ENCODE results near the gene NOL6. TPM values are rescaled to one million over a fixed set of nuclear protein-coding genes. Genes with fewer than 3 reads are reported as not detected.
"Not testable (repeated sequence)": the region's sequence is repeated elsewhere in the genome, so short reads cannot be mapped to it uniquely, and the experiment has no call there.

Gene NOL6
- polyA plus RNA-seq, 2 of the 4 experiments (the other 2 are of a cell fraction), result 49.5 to 52.0 TPM

DNA sequence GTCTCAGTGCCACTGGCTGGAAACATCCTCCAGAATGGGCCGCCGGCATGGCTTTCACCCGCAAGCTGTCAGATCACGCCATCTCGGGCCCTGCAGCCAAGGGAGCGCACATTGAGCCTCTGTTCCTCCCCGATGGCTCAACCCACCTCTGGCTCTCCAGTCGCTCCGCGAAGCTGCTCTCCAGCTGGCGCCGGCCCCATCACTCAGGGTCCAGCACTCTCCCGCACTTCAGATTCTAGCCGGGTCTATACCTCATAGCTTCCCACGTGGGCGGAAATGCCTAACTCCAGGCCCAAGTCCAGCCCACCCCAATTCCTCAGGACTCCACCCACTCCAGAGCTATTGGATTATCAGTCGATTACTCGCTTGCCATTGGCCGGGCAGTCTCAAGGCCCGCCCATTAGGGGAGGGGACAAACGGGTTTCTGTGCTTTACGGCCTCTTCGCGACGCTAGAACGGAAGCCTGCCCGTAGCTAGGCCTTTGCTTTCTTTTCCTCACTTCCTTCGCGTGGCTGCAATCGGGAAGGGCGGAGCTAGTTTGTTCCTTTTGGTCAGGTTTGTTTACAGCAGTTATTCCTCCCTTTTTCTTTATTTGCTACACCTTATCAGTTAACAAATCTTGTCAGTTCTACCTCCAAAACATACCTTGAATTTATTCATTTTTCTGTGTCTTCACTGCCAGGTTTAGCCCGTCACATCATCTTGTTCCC, at the start of gene NOL6 (continued):
- TF ChIP-seq ZC3H11A (IDR thresholded peaks at IDR 0.05) (no peak), RAD21 (conservative IDR thresholded peaks at IDR 0.05 in 1 of 2, IDR thresholded peaks at IDR 0.05 in 1 of 2) (no peak), RCOR1 (IDR thresholded peaks at IDR 0.05; ENCODE audit: low read depth, low read length) (no peak), ZFP36 (IDR thresholded peaks at IDR 0.05; ENCODE audit: borderline replicate concordance, partially characterized antibody) (no peak), RNF2 (IDR thresholded peaks at IDR 0.05; ENCODE audit: borderline replicate concordance, low read depth) (no peak), POLR2A (IDR thresholded peaks at IDR 0.05; ENCODE audit: low read length) (peak; percentile 70), KDM5A (IDR thresholded peaks at IDR 0.05) (no peak), ESRRA (IDR thresholded peaks at IDR 0.05; ENCODE audit: borderline replicate concordance, low read length) (no peak), CEBPB (IDR thresholded peaks at IDR 0.05) (0 out of 4 replicates have a peak, but pooled peaks of 1 of the 2 experiments have one; percentile 15), HOXB5 (CRISPR knock-in tag; IDR thresholded peaks at IDR 0.05) (no peak), ZNF302 (CRISPR knock-in tag; IDR thresholded peaks at IDR 0.05) (no peak), HEYL (CRISPR knock-in tag; IDR thresholded peaks at IDR 0.05) (no peak), MAZ (IDR thresholded peaks at IDR 0.05; ENCODE audit: borderline replicate concordance, low read depth, low read length) (no peak), MYC (IDR thresholded peaks at IDR 0.05; ENCODE audit: borderline replicate concordance, low read length) (peak; percentile 83; the same call in 1 of the 2 replicates), HDAC2 (IDR thresholded peaks at IDR 0.05) (no peak), POLR2AphosphoS2 (conservative IDR thresholded peaks at IDR 0.05; ENCODE audit: low read length) (no peak), CBX8 (IDR thresholded peaks at IDR 0.05) (no peak)
- TF ChIP-seq, protein P1, sequence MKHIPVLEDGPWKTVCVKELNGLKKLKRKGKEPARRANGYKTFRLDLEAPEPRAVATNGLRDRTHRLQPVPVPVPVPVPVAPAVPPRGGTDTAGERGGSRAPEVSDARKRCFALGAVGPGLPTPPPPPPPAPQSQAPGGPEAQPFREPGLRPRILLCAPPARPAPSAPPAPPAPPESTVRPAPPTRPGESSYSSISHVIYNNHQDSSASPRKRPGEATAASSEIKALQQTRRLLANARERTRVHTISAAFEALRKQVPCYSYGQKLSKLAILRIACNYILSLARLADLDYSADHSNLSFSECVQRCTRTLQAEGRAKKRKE (CRISPR knock-in tag; IDR thresholded peaks at IDR 0.05; ENCODE audit: low read depth), result no peak
- TF ChIP-seq, protein P2, sequence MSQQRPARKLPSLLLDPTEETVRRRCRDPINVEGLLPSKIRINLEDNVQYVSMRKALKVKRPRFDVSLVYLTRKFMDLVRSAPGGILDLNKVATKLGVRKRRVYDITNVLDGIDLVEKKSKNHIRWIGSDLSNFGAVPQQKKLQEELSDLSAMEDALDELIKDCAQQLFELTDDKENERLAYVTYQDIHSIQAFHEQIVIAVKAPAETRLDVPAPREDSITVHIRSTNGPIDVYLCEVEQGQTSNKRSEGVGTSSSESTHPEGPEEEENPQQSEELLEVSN (IDR thresholded peaks at IDR 0.05; ENCODE audit: borderline replicate concordance, low read depth), result no peak
- TF ChIP-seq, protein P3, sequence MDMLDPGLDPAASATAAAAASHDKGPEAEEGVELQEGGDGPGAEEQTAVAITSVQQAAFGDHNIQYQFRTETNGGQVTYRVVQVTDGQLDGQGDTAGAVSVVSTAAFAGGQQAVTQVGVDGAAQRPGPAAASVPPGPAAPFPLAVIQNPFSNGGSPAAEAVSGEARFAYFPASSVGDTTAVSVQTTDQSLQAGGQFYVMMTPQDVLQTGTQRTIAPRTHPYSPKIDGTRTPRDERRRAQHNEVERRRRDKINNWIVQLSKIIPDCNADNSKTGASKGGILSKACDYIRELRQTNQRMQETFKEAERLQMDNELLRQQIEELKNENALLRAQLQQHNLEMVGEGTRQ (IDR thresholded peaks at IDR 0.05), result peak; percentile 80
- TF ChIP-seq, protein P4, sequence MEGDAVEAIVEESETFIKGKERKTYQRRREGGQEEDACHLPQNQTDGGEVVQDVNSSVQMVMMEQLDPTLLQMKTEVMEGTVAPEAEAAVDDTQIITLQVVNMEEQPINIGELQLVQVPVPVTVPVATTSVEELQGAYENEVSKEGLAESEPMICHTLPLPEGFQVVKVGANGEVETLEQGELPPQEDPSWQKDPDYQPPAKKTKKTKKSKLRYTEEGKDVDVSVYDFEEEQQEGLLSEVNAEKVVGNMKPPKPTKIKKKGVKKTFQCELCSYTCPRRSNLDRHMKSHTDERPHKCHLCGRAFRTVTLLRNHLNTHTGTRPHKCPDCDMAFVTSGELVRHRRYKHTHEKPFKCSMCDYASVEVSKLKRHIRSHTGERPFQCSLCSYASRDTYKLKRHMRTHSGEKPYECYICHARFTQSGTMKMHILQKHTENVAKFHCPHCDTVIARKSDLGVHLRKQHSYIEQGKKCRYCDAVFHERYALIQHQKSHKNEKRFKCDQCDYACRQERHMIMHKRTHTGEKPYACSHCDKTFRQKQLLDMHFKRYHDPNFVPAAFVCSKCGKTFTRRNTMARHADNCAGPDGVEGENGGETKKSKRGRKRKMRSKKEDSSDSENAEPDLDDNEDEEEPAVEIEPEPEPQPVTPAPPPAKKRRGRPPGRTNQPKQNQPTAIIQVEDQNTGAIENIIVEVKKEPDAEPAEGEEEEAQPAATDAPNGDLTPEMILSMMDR (IDR thresholded peaks at IDR 0.05), result no peak

DNA sequence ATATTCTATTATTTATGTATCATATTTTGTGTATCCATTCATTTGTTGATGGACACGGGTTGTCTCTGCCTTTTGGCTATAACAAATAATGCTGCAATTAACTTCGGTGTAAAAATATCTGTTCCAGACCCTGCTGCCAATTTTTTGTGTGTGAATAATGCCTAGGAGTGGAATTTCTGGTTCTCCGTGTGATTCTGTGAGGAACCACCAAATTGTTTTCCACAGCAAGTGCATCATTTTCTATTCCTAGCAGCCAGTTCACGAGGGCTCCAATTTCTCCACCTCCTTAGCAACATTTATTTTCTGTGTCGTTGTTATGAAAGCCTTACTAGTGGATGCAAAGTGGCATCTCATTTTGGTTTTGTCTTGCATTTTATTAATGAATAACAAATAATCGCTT, 48.1 kb upstream of the NOL6 start:
- H3K4me3 ChIP-seq; H3K4me2 ChIP-seq; FAIRE-seq; H3K27ac ChIP-seq; POLR2A ChIA-PET; H3K9me3 ChIP-seq; DNase-seq (ENCODE audit: low read depth in 1 of 2, low spot score in 1 of 2); ATAC-seq: not testable (repeated sequence)
- H3K4me1 ChIP-seq, result peaks cover 34% of the 10 kb centered on the region; the same call in 2 of the 3 replicates
- CTCF ChIA-PET, result interaction anchor here (1.4 kb wide), 1 partner anchor 201 kb away, joined by 3 read pairs; no protein-coding TSS in a partner anchor
- 61% methylated on average over 6 of the region's 6 CpGs for WGBS (ENCODE audit: missing lambda C conversion rate)
